GM12874 (cell line): ENCODE results near the gene PBOV1.

Source experiments
- TF ChIP-seq, protein P1 (sequence below): IDR thresholded peaks from 2 replicates; pipeline ENCODE4 v1.5.1; 2011; ENCODE audit warnings: low read depth, mild to moderate bottlenecking, control low read depth, low read length, moderate library complexity; ENCODE audit not compliant: insufficient read depth

Gene PBOV1

DNA sequence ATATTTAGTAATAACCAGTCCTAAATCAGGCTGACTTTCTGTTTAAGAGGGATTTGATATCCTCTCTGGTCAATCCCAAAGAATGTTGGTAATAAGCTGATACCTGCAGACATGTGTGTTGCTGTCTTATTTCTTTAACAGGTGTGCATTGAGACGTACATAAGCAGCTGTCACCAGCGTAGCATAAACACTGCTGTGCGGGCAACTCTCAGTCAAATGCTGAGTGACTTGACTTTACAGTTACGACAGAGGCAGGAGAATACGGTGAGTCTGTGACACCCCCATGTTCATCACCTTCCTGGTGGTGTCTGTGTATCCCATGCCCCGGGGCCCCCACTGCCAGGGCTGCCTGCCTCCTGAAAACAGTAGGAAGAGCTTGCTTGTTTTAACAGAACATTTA, 20.1 kb upstream of the PBOV1 start:
- TF ChIP-seq, protein P1, sequence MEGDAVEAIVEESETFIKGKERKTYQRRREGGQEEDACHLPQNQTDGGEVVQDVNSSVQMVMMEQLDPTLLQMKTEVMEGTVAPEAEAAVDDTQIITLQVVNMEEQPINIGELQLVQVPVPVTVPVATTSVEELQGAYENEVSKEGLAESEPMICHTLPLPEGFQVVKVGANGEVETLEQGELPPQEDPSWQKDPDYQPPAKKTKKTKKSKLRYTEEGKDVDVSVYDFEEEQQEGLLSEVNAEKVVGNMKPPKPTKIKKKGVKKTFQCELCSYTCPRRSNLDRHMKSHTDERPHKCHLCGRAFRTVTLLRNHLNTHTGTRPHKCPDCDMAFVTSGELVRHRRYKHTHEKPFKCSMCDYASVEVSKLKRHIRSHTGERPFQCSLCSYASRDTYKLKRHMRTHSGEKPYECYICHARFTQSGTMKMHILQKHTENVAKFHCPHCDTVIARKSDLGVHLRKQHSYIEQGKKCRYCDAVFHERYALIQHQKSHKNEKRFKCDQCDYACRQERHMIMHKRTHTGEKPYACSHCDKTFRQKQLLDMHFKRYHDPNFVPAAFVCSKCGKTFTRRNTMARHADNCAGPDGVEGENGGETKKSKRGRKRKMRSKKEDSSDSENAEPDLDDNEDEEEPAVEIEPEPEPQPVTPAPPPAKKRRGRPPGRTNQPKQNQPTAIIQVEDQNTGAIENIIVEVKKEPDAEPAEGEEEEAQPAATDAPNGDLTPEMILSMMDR = no peak

DNA sequence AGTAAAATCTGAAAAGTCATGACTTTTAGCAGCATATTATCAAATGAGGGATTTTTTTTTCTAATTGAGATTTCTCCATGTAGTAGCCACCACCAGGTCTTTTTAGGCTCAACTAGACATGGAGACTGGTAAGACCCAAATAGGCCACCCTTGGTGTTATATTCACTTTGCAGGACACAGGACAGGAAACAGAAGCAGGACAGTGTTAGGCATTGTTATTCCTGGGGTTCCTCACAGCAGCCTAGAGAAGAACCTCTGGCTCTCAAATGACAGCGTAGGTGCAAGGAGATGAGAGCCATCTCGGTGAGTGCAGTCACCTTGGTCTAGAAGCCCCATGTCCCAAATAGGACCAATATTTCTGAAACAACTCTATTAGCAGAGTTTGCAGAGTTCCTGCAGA, 19.2 kb upstream of the PBOV1 start:
- TF ChIP-seq, protein P1 = no peak

DNA sequence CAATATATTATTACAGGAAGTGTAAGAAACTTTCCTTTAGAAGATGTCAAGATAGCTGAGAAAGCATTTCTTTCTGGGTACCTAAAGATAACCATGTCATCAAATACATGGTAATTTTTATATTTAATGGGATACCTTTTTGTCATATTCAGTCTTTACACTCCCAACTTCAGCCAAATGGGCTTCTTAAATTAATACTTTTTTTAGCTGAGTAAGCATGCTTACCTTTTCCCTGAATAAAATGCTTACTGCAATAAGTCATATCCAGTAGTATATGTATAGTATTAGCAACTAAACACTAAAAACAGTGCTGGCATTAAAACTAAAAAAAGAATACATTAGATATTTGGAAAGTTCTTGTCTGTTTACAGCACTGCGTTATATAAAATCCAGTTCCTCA, 17.4 kb upstream of the PBOV1 start:
- TF ChIP-seq, protein P1 = no peak

DNA sequence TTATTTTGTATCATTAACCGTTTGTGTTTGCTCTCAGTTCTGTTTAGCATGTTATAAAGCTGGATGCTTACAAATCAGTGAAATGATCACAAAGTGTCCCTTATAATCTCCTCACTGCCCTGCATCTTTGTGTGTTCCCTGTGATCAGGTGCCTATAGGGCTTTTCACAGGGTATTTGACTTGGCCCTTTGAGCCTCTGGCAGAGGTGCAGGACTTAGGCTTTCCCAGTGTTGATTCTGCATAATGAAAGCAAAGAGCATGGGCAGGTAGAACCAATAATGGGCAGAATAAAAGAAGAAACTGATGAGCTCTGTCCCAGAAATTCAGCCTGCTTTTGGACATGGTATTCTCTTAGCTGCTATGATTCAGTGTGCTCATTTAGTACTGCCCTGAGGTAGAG, 16.9 kb upstream of the PBOV1 start:
- TF ChIP-seq, protein P1 = no peak

DNA sequence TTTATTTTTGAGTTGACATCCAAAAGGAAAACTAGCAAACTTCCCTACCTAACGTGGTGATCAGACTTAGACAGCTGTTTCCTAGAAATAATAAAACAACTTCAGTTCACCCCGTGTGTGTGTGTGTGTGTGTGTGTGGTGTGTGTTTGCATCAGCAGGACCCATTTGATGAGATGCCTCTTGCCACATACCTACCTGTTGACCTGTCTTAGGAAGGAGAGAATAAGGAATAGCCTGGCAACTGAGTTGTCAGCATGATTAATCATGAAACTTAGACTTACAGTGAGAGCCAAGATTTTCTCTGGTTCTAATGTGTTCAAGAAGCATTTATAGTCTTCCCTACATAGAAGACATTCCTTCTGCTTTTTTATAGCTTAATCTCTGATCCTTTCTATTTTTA, 16.1 kb upstream of the PBOV1 start:
- TF ChIP-seq, protein P1 = no peak

DNA sequence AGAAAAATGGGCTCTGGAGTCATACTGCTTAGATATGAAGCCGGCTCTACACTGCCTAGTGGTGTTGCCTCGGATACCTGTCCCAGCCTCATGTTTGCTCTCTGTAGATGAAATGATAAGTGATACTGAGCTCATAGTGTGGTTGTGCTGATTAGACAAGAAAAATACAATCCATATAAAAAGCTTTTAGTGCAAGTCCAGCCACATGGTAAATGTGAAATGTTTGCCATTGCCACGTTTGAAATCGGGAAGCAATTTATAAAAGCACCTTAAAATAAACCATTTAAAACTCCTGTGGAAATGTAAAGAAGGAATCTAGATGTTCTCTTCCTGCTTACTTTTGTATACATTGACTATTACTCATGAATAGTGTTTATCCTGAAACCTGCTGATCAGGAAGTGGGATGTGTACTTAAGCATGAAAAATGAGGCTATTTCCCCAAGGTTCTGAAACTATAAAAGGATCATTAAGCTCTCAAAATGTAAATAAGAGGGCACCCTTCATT, 13.1 kb upstream of the PBOV1 start:
- TF ChIP-seq, protein P1 = no peak

DNA sequence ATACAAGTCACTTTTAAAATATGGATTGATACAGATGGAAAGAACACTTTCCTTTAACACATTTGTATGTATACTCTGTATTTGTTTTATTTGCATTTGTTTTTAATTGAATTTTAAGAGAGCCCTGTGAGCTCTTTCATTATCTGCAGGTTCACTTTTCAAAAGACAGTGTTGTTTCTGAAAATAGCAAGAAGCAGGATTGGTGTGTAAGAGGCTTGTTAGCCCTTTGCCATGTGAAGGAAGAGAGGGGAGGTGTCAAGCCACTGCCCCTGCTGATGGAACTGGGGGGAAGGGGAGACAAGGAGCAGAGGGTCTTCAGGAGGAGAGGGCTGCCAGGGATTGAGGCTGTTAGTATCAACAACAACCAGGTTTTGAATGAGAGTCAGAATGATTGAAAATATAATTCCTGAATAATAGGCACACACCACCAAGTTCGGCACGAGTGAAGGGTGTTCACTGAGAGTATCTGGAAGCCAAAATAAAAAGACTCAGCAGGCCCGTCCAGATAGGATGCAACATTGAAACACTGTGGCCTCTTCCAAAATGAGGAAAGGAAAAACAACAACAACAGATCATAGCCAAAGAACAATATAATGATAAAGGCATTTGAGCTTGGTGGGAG, 12.6 kb upstream of the PBOV1 start:
- TF ChIP-seq, protein P1 = no peak
